Activated CD4-positive, alpha-beta T cell treated with anti-CD3 and anti-CD28 coated beads for 24 hours (primary cell): ENCODE measurements around the gene TTC7B.

Experiments
- DNase-seq, 2 donors: peaks; one replicate each; pipeline ENCODE4 v3.0.0-alpha.2; 2020; ENCODE audit warnings: low read depth in 2 of 2

The TTC7B gene

DNA sequence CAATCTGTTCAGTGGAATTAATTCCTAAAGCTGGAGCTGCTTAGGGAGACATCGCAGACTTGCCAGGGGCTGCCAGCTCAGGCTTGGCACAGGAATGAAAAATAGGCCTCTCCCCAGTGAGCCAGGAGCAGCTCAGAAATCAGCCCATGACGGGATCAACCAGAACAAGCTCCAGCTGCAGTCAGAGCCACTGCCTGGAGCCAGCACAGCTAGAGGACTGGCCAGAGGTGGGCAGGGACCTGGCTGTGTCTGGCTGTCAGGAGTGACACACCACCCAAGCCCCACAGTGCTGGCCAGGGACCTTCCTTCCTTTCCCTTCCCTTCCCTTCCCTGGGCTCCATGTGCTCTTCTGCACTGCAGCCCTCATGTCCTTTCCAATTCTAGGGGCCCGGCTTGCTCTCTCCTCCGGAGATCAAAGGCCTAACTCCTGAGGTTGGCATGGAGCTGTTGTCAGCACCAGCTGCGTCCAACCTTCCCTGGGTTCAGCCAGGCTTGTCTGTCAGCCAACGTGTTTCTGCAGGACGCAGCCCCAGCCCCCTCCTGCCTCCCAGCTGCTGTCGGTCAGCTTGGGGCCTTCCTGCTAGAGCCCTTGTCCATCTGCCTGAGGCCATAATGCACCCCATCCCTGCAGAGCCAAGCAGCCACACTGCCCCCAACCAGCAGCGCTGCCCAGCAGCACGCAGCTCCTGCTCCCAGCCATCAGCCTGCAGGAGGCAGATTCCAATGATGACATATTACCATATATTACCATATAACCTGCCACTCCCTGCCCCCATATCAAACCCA is 270.1 kb downstream of the TTC7B start:
- DNase-seq, result no peak

DNA sequence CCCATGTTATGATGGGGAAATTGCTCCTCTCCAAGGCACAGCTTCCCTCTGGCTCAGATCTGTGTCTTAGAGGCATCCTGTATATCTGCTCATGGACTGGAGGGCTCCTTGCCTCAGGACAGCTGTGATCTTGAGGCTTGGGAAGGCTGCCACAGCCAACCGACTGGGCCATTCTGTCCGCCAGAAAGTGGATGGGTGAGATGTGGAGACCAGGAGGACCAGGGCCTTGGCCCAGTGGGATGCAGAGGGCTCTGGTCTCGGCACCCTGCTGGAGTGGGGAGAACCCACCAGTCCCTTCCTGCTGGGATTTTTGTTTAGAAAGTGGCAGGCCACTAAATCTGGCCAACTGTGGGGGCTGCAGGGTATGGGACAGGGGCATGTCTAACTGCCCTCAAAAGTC is 270.8 kb downstream of the TTC7B start:
- DNase-seq, result no peak

DNA sequence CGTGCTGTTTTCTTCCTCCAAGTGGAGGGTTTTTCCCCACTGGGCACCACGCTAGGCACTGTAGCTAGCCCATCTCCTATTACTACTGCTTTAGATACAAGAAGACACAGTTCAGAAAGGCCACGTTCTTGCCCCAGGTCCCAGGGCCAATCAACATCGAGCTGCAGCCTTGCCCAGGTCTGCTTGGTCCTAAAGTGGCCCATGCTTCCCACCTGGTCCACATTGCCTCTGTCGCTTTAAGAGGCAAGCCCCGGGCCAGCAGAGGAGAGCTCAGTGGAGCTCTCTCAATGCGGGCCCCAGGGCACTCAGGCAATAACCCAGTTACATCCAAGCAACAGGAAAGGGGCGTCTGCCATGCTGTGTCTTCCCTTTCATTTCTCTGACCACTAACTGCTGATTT is 271.3 kb downstream of the TTC7B start:
- no peak for DNase-seq

DNA sequence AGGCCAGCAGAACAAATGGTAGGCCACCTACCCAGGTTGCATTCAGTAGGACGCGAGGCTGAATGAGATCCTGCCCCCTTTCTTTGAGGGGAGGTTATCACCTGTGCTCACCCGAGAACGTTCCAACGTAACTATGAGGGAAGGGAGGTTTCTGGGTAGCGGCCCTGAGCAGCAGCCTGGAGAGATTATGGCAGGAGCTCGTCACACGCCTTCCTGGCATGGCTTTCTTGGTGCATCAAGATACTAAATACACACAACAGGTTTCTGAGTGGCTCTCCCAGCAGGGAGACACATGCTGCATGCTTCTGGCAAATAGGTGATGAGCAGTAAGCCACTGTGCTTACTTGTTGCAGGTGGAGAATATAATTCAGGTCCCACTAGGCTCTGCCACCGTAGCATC is 271.7 kb downstream of the TTC7B start:
- DNase-seq, result no peak

DNA sequence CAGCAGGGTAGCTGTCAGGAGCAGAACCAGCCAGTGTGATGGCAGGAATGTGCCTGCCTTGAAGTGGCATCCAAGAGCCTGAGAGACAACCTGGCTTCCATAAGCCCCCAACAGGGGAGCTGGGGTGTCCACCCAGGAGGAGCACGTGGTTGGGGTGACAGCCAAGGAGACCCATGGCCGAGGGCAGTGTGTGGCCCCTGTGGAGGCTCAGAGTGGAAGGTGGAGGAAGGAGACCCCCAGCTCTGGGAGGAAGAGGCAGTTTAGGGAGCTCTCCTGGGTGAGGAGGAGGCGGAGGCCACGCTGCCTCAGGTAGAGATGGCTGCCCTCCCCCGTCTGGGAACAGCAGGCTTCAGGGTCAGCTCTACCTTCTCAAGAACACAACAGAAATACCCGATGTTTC is 272.4 kb downstream of the TTC7B start:
- no peak for DNase-seq

DNA sequence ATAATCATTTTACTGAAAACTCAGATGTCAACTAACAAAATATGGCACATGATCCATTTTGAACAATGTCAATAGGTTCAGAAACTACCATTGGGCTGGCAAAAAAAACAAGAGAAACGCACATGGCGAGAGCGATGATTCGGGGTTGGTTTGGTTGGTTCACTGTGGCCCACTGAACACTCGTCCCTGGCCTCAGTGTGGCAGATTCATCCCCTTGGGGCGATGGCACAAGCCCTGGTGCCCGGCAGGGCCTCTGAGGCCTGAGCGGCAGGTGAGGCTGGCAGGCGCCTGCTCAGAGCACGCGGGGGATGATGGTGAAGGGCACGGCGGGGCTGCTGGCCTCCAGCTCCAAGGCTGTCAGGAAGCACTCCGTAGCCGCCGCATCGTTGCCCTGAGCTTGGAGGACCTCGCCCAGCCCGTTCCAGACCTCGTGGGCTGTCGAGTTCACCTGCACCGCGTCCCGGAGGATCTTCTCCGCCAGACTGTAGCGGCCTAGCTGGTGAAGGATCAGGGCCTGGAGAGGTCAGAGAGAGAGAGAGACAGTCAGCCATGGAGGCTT is 275.1 kb downstream of the TTC7B start:
- DNase-seq, result no peak

DNA sequence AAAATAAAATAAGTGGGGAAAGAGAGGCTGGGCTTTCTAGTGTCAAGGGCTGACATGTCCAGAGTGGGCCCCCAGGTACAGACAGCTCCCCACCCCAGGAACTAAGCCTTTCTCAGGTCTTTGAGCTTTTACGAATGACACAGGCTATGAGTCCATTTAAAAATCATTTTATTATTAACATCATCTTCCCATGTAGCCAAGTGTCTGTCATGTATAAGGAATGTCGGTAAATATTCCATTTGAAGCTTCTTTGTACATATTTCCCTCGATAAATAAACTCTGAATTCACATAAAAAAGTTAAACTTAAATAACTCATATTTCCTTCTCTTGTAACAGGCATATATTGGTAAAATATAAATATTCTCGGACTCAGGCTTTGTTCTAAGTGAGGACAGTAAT is 275.8 kb downstream of the TTC7B start:
- DNase-seq, result no peak

DNA sequence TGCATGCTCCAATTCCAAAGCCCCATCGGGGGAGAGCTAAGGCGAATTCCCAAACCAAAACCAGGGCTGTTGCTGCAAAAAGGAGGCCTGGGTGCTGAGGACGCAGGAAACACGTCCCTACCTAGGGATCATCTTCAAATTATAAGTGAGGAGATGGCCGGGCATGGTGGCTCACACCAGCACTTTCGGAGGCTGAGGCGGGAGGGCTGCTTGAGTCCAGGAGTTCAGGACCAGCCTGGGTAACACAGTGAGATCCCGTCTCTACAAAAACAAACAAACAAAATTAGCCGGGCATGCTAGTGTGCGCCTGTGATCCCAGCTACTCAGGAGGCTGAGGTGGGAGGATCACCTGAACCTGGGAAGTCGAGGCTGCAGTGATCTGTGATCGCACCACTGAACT is 276.2 kb downstream of the TTC7B start:
- no peak for DNase-seq

DNA sequence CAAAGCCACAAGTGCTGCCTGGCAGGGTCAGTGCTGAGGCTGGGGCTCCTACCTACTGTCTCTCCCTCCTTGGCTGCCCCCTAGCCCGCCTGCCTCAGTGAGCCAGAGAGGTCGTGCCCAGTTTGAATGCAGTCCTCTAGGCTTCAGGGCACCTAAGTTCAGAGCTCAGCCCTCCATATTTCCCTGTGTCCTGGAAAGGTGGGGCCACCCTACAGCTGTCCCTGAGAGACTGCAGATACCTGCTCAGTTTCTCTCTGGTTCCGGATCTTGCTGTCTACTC is 276.8 kb downstream of the TTC7B start:
- no peak for DNase-seq

DNA sequence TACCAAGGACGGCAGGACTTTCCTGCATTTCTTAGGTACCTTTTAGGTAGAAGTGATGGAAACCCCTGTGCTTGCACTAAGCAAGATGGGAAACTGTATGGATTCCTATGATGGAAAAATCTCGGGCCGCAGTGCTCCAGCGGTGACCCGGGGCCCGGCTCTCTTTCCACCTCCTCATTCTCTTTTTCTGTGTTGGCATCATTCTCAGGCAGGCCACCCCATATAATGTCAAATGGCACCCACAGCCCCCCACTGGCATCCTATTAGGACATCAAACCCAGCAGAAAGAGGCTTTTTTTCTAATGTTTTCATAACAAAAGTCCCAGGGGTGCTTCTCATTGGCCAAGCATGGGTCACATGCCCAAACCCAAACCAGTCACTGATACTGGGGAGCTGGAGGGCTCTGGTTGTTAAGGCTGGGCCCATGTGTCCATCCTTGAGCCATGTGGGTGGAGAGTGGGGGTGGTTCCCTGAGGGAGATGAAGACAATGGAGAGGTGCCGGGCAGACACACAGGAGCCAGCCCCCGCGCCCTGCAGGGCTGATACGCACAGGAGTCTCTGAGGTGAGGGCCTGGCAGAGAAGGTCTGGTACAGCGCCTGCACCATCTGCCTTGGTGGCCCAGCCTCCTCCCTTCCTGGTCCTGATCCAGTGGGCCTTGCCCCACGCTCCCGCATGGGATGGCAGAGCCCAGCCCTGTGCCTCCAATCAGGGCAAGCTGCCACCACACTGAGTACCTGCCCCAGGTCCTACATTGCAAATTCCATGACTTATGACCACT is 277.3 kb downstream of the TTC7B start:
- DNase-seq, result no peak

DNA sequence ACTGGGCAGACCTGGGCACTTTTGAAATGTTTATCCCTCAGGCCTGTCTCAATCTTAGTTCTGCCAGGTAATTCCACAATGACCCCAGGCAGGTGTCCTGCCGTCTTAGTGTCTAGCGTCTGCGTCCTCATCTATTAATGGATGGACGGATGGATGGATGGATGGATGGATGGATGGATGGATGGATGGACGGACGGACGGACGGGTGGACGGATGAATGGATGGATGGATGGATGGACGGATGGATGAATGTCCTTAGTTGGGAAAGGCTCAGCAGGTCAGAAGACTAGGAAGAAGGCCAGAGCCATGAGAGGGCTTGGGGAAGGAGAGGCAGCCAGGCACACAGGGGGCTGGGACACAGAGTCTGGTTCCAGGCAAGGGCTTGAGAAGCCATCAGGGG is 278.1 kb downstream of the TTC7B start:
- DNase-seq, result no peak

DNA sequence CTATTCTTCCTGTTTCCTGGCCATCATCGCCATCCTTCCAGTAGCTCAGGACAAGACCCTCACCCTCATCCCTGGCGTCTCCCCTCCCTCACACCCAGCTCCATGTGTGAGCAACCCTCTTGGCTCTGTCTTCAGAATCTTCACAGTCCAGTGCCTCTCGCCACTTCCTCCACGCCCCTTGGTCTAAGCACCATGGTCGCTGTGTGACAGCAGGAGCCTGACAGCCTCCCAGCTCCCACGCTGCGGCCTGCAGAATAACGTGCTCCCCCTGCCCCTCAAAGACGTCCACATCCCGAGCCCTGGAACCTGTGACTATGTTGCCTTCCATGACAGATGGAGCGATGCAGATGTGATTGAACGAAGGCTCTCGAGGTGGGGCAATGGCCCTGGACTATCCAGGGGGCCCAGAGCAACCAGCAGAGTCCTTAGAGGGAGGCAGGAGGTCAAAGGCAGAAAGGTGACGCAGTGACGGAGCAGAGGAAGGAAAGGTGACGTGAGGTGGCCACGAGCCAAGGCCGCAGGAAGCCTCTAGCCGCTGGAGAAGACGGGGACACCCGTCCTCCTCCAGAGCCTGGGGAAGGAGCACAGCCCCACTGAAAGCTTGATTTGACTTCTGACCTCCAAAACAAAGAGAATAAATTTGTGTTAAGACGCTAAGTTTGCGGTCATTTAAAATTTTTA is 279.6 kb downstream of the TTC7B start:
- DNase-seq, result no peak

DNA sequence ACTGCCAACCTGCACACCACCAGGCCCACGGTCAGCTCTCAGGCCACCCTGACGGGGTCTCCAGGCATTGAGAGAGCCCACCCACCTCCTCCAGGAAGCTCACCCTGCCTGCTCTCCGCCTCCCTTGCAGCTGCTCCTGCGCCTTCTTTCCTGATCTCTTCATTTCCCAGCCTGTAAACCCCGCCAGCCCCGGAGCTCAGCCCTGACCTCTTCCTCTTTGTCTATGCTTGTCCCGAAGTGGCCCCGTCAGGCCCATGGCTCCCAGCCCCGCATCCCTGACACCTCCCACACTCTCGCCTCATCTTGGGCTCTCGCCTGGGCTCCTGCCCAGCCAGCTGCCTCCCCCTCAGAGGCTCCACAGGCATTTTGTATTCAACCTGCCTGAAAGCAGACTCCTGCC is 280.1 kb downstream of the TTC7B start:
- no peak for DNase-seq

DNA sequence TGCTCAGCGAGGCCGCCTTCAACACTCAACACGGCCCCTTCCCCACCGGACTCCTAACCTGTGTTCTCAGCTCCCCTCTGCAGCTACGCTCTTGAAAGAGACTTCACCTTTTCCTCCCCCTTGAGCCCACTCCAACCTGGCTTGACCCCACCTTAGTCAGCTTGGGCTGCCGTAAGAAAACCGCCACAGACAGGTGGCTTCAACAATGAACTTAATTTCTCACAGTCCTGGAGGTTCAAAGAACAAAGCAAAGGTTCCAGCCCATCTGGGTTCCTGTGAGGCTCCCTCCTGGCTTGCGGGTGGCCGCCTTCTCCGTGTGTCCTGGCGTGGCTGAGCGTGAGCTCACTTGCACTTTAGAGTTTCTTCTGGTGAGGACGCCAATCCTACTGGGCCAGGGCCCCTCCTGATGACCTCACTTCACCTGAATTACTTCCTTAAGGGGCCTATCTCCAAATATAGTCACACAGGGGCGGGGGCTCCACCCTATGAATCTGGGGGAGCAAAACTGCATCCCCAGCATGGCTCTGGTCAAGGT is 280.6 kb downstream of the TTC7B start:
- DNase-seq, result no peak

DNA sequence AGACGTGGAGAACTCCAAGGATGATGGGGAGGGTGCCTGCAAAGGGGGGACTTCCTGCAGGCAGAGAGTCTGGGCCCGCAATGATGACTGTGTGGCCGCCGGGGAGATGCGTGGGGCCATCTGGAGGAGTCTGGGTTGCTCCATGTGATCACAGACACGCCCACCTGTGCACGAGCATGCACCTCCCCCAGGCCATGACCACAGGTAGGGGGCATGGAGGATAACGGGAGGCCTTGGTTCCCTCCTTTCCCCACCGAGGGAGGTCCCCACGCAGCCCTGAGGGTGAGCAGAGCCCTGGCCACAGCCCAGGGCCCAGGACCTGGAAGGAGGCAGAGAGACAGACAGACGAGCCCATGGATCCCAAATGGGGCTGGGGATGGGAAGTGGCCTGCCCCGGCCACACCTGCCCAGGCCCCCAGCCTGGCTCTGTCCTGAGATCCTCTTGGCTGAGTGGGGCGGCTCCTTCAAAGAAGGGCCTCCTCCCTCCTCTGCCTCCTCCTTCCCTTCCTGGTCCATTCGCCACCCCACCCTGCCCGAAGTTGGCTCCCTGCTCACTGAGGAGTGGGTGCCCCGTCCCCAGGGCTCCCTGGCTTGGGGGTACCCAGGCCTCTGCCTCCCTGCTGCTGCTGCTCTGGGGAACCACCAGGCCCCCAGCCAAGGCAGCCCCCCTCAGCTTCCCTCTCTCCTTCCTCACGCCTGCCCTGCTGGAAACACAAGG is 281.2 kb downstream of the TTC7B start:
- no peak for DNase-seq

DNA sequence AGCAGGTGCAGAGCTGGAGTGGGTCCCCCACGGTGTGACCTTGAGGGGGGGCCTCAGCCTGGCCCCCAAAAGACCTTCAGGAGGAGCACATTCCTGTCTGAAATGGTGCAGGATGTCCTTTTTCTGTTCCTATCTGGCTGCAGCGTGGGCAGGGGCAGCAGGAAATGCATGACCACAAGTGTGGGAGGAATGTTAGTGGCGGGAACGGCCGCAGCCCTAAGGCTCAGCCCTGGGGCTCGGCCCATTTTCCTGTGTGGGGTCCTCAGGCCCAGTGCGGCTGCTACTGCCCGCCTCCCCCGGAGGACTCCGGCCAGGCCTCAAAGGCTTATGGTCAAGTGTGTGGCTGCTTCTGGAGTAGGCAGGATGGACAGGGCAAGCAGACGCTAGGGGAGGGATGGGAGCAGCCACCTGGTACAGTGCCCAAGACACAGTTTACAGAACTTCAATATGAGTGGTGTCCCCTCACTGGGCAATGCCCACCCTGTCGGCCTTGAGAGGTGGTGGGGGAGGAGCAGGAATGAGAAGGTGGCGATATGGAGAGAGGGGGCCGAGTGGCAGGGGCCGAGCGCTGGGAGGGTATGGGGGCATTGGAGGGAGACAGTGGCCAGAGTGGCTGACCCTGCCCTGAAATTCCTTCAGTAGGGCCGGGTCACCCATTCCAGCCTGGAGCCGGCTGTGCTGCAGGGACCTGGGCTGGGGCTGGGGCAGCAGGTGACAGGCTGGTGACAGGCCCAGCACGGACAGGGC is 282.0 kb downstream of the TTC7B start:
- DNase-seq, result no peak

DNA sequence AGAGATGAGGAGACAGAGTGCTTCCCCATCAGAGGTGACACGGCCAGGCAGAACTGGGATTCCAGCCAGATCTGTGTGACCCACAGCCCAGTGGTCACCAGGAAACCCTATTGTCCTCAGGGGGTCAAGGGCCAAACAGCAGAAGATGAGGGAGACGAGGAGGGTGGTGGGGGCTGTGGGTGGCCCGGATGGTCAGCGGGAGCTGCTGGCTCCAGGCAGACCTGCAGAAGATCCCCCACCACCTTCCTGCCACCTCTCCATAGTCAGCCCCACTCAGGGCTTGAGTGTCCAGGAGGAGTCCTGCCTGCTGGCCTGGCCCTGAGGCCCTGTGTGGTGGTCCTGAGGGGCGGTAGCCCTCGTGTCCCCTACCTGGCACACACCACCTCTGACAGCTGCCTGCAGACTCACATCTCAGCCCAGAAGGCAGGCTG is 282.6 kb downstream of the TTC7B start:
- DNase-seq, result no peak

DNA sequence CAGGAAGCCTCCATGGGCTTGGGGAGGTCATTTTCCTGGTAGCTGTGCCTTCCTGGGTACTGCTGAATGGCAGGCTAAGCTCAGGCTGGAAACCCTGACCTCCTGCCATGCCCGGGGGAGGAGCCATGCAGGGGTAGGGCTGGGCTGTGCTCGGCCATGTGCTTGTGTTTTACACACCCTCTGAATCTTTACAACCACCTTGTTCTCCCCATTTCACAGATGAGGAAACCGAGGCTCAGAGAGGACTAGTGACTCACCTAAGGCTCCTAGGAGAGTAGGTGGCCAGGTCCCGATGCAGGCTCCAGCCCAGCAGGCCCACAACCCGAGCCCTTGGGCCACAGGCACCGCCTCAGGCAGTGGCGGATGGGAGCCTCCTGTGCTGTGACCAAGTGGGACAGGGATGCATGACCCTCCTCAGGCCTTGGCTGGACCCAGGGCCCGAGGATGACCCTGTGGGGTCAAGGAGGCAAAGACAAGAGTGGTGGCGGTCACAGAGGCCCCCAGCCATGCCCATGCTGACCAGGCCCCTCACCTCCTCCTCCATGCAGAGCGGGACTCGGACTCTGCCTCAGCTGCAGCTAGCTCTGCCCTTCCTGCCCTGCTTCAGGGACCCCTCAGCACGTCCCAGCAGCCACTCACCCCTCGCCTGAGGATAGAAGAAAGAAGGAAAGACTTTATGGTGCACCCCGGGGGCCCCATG is 283.3 kb downstream of the TTC7B start:
- DNase-seq, result no peak

DNA sequence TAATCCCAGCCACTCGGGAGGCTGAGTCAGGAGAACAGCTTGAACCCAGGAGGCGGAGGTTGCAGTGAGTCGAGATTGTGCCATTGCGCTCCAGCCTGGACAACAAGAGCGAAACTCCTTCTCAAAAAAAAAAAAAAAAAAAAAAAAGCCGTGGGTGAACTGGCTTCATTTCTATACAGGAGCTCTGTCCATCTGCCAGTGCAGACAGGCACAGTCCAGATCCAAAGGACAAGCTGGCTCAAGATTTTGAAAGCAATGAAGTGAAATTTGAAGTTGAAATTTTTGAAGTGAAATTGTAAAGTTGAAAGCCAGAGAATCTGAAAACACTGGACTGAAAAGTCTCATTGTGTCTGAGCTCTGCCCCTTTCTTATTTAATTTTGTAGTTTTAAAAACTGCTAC is 284.7 kb downstream of the TTC7B start:
- DNase-seq, result no peak

DNA sequence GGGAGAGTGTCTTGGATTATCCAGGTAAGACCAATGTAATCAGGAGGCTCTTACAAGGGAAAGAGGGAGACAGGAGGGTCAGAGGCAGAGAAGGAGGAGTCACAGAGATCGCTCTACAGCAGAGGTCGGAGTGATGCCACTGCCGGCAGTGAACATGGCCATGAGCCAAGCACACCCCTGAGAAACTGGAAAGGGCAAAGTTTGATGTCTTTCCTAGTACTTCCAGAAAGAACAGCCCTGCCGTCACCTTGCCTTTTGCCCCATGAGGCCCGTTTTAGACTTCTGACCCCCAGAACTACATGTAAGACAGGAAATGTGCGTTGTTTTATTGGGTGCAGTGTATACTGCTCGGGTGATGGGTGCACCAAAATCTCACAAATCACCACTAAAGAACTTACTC is 285.7 kb downstream of the TTC7B start:
- no peak for DNase-seq
